ENCODE results near the gene IL3RA. TPM values are rescaled to one million over a fixed set of nuclear protein-coding genes. Genes with fewer than 3 reads are reported as not detected.

The IL3RA gene
- total RNA-seq, 1 experiment from 2014 or later, result 0.26 TPM

GRCh38 chrX:1327651-1328304, 8.8 kb upstream of the IL3RA start:
- H3K4me1 Mint-ChIP-seq, result peaks cover 7% of the 10 kb centered on the region; the same call in 1 of the 2 replicates
- no peaks in the 10 kb centered on the region for H3K9me3 Mint-ChIP-seq
- no peak overlapping the region for H3K4me3 Mint-ChIP-seq
- POLR2A ChIA-PET, result no interaction called here
- ATAC-seq (no peak), DNase-seq (ENCODE audit: low spot score) (no peak)
- H3K36me3 Mint-ChIP-seq, result no peaks in the 10 kb centered on the region
- H3K27ac Mint-ChIP-seq, result no peak overlapping the region
- CTCF ChIA-PET, result no interaction called here
- H3K27me3 Mint-ChIP-seq (ENCODE audit: low read depth), result no peaks in the 10 kb centered on the region; the same call in 1 of the 2 replicates
- no peak for TF ChIP-seq IRF1 (CRISPR knock-in tag; IDR thresholded peaks at IDR 0.05)
- TF ChIP-seq ARID4B (CRISPR knock-in tag; IDR thresholded peaks at IDR 0.05; ENCODE audit: borderline replicate concordance), result no peak
- TF ChIP-seq, protein P1, sequence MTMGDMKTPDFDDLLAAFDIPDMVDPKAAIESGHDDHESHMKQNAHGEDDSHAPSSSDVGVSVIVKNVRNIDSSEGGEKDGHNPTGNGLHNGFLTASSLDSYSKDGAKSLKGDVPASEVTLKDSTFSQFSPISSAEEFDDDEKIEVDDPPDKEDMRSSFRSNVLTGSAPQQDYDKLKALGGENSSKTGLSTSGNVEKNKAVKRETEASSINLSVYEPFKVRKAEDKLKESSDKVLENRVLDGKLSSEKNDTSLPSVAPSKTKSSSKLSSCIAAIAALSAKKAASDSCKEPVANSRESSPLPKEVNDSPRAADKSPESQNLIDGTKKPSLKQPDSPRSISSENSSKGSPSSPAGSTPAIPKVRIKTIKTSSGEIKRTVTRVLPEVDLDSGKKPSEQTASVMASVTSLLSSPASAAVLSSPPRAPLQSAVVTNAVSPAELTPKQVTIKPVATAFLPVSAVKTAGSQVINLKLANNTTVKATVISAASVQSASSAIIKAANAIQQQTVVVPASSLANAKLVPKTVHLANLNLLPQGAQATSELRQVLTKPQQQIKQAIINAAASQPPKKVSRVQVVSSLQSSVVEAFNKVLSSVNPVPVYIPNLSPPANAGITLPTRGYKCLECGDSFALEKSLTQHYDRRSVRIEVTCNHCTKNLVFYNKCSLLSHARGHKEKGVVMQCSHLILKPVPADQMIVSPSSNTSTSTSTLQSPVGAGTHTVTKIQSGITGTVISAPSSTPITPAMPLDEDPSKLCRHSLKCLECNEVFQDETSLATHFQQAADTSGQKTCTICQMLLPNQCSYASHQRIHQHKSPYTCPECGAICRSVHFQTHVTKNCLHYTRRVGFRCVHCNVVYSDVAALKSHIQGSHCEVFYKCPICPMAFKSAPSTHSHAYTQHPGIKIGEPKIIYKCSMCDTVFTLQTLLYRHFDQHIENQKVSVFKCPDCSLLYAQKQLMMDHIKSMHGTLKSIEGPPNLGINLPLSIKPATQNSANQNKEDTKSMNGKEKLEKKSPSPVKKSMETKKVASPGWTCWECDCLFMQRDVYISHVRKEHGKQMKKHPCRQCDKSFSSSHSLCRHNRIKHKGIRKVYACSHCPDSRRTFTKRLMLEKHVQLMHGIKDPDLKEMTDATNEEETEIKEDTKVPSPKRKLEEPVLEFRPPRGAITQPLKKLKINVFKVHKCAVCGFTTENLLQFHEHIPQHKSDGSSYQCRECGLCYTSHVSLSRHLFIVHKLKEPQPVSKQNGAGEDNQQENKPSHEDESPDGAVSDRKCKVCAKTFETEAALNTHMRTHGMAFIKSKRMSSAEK (CRISPR knock-in tag; IDR thresholded peaks at IDR 0.05; ENCODE audit: borderline replicate concordance), result no peak
- TF ChIP-seq HMGA2 (CRISPR knock-in tag; IDR thresholded peaks at IDR 0.05), result no peak
- no peak for TF ChIP-seq EMX1 (CRISPR knock-in tag; IDR thresholded peaks at IDR 0.05)
- no peak for TF ChIP-seq TEAD1 (CRISPR knock-in tag; IDR thresholded peaks at IDR 0.05)
- TF ChIP-seq ZMAT4 (CRISPR knock-in tag; IDR thresholded peaks at IDR 0.05), result no peak
- TF ChIP-seq ZBTB21 (CRISPR knock-in tag; IDR thresholded peaks at IDR 0.05; ENCODE audit: borderline replicate concordance), result no peak
- TF ChIP-seq NFE2L1 (CRISPR knock-in tag; IDR thresholded peaks at IDR 0.05), result no peak
- no peak for TF ChIP-seq OVOL2 (CRISPR knock-in tag; IDR thresholded peaks at IDR 0.05; ENCODE audit: borderline replicate concordance)
- TF ChIP-seq NFATC4 (CRISPR knock-in tag; IDR thresholded peaks at IDR 0.05), result no peak
- TF ChIP-seq ZNF232 (CRISPR knock-in tag; IDR thresholded peaks at IDR 0.05), result no peak
- no peak for TF ChIP-seq TP53 (CRISPR knock-in tag; IDR thresholded peaks at IDR 0.05)
- TF ChIP-seq SP1 (CRISPR knock-in tag; conservative IDR thresholded peaks at IDR 0.05), result no peak
- no peak for TF ChIP-seq E2F4 (CRISPR knock-in tag; IDR thresholded peaks at IDR 0.05; ENCODE audit: borderline replicate concordance, low read depth)
- TF ChIP-seq SMAD3 (CRISPR knock-in tag; IDR thresholded peaks at IDR 0.05; ENCODE audit: borderline replicate concordance), result no peak
- no peak for TF ChIP-seq JAZF1 (CRISPR knock-in tag; IDR thresholded peaks at IDR 0.05)
- no peak for TF ChIP-seq ZNF416 (CRISPR knock-in tag; IDR thresholded peaks at IDR 0.05)
